ENCODE measurements around the gene ZBTB9. TPM values are rescaled to one million over a fixed set of nuclear protein-coding genes. Genes with fewer than 3 reads are reported as not detected.
"Not testable (repeated sequence)": the region's sequence is repeated elsewhere in the genome, so short reads cannot be mapped to it uniquely, and the experiment has no call there.

The ZBTB9 gene
- total RNA-seq, 1 donor from 2014 or later, result 5.2 TPM

DNA sequence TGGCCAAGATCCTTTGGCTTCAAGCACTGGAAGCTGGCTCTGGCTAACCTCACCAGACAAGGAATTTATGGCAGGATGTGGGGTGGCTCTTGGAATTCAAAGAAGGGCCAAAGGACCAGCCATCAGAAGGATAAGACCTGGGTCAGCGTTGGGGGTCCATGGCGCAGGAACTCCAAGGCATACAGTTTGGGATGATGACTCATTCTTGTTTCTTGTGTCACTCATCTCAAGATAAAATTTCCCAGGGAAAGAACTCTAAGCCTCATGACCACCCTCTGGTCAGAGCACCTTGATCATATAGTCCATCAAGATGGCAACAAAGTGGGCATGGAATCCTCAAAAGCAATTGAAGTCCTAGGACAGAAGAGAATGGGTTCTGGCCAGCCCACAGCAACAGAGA lies 4.8 kb downstream of the ZBTB9 start:
- no peak for DNase-seq (ENCODE audit: low read depth)

DNA sequence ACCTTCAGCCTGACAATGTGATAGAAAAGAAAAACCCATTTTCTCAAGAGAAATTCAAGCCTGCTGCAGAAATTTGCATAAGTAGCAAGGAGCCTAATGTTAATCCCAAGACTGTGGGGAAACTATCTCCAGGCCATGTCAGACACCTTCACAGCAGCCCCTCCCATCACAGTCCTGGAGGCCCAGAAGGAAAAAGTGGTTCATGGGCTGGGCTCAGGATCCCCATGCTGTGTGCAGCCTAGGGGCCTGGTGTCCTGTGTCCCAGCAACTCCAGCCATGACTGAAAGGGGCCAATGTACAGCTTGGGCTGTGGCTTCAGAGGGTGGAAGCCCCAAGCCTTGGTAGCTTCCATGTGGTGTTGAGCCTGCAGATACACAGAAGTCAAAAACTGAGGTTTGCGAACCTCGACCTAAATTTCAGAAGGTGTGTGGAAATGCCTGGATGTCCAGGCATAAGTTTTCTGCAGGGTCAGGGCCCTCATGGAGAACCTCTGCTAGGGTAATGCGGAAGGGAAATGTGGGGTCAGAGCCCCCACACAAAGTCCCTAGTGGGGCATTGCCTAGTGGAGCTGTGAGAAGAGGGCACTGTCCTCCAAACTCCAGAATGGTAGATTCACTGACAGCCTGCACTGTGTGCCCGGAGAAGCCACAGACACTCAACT lies 11.8 kb downstream of the ZBTB9 start:
- no peak for DNase-seq (ENCODE audit: low read depth)

DNA sequence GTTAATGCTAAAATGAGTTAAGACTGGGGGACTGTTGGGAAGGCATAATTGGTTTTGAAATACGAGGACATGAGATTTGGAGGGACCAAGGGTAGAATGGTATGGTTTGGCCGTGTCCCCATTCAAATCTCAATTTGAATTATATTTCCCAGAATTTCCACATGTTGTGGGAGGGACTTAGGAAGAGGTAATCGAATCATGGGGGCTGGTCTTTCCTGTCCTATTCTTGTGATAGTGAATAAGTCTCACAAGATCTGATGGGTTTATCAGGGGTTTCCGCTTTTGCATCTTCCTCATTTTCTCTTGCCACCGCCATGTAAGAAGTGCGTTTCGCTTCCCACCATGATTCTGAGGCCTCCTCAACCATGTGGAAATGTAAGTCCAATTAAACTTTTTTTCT lies 12.7 kb downstream of the ZBTB9 start:
- DNase-seq (ENCODE audit: low read depth), result no peak

DNA sequence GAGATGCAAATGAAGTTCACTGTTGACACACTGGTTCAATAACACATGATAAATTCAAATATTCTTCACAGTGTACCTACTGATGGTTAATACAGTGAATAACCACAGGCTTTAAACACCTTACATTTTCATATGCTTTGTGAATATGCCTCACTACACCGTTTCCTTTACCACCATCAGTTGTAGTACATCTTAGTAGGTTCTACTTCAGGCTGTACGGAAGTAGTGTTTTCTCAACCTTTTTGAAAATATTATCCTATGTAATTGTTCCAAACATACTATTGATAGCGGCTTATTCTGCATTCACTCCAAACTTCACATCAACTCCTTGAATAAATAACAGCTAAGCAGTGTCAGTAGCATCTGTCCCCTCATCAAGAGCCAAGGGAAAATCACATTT lies 15.3 kb downstream of the ZBTB9 start:
- no peak for DNase-seq (ENCODE audit: low read depth)

DNA sequence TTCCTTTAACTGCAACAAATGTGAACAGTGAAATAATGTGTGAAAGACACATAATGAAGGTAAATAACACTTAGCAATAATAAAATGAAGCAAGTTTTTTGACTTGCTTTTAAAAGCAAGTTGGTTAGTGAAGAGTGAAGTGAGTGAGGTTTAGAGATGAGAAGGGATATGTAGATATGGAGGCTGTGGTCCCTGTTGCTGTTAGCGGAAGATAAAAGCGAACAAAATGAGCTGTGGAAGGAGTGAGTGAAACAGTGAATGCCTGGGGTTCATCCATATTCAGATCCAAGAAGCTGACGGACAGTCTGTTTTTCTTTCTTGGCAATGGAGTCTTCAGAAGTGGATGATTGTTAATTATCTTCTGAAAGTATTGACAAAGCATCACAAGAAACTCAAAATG lies 23.5 kb downstream of the ZBTB9 start:
- no peak for DNase-seq (ENCODE audit: low read depth)

DNA sequence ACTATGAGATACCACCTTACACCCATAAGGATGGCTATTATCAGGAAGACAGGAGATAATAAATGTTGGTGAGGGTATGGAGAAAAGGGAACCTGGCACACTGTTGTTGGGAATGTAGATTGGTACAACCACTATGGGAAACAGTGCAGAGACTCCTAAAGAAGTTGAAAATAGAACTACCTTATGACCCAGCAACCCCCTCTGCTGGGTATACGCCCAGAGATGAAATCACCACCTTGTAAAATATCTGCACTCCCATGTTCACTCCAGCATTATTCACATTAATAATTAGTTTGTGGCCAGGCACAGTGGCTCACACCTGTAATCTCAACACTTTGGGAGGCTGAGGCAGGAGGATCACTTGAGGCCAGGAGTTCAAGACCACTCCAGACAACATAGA lies 26.8 kb downstream of the ZBTB9 start:
- no peak for DNase-seq (ENCODE audit: low read depth)

DNA sequence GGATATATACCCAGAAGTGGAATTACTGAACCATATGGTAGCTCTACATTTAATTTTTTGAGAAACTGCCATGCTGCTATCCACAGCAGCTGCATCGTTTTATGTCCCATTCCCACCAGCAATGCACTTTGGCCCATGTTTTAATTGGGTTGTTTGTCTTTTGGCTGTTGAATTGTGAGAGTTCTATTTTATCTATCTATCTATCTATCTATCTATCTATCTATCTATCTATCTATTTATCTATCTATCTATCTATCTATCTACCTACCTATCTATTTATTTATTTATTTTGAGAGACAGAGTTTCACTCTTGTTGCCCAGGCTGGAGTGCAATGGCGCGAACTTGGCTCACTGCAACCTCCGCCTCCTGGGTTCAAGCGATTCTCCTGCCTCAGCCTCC lies 28.2 kb downstream of the ZBTB9 start:
- not testable (repeated sequence) for DNase-seq (ENCODE audit: low read depth)

DNA sequence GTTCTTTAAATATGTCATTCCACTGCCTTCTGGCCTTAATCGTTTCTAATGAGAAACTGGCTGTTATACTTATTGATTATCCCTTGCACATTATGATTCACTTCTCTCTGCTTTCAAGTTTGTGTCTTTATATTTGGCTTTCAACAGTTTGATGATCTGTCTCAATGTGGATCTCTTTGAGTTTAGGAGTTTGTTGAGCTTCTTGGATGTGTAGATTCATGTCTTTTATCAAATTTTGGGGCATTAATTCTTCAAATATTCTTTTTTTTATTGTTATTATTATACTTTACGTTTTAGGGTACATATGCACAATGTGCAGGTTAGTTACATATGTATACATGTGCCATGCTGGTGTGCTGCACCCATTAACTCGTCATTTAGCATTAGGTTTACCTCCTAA lies 29.3 kb downstream of the ZBTB9 start:
- no peak for DNase-seq (ENCODE audit: low read depth)

DNA sequence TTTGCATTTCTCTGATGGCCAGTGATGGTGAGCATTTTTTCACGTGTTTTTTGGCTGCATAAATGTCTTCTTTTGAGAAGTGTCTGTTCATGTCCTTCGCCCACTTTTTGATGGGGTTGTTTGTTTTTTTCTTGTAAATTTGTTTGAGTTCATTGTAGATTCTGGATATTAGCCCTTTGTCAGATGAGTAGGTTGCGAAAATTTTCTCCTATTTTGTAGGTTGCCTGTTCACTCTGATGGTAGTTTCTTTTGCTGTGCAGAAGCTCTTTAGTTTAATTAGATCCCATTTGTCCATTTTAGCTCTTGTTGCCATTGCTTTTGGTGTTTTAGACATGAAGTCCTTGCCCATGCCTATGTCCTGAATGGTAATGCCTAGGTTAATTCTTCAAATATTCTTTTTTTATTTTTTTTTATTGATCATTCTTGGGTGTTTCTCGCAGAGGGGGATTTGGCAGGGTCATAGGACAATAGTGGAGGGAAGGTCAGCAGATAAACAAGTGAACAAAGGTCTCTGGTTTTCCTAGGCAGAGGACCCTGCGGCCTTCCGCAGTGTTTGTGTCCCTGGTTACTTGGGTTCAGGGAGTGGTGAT lies 30.4 kb downstream of the ZBTB9 start:
- not testable (repeated sequence) for DNase-seq (ENCODE audit: low read depth)

DNA sequence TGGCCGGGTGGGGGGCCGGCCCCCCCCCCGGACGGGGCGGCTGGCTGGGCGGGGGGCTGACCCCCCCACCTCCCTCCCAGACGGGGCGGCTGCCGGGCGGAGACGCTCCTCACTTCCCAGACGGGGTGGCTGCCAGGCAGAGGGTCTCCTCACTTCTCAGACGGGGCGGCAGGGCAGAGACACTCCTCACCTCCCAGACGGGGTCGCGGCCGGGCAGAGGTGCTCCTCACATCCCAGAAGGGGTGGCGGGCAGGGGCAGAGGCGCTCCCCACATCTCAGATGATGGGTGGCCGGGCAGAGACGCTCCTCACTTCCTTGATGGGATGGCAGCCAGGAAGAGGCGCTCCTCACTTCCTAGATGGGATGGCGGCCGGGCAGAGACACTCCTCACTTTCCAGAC lies 31.3 kb downstream of the ZBTB9 start:
- not testable (repeated sequence) for DNase-seq (ENCODE audit: low read depth)

DNA sequence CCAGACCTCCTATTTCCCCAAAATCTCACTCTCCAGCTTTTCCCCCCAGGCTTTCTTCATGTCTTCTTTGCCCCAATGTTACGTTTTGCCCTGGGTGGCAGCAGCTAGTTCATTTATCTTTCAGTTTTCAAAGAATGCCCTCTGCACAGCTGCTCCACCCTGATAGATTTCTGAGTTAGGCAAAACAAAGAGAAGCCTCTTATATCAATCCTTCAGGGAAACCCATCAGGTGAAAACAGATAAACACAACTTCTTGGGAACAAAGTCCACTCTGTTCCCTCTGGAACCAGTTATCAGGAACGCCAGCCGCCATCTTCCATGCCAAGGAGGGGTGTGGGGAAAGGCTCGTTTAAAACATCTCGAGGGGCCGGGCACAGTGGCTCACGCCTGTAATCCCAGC lies 34.0 kb downstream of the ZBTB9 start:
- no peak for DNase-seq (ENCODE audit: low read depth)

DNA sequence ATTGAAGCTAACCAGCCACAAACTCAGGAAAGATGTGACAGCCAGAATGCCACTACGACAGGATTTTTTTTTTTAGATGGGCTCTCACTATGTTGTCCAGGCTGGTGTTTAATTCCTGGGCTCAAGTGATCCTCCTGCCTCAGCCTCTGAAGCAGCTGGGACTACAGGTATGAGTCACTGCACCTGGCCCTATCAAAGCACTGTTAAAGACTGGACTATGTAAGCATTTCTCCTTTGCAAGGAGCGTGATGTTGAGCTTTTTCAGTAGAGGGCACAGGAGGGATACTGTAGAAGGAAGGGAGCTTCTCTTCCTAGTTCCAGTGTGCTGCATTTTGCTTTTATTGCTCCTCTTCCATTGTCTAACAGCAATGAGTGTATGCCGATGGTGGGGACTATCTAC lies 35.8 kb downstream of the ZBTB9 start:
- DNase-seq (ENCODE audit: low read depth), result peak; percentile 9

DNA sequence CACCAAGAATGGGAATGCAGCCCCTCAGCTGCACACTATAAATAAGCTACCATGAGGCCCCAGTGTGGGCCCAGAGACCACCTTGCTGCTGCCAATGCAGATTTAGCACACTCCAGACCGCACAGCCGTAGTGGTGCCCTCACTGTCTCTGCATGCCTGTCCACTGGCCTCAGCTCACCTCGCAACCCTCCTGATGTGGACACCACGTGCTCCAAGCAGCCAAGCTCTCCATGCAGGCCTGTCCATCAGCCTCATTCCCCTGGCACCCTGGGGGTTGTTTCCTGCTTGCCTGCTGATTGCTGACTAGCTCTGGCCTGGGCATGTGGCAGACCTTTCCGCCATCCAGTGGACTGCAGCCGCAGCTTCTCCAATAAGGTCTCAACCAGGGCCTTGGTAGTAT lies 36.2 kb downstream of the ZBTB9 start:
- peak; percentile 30 for DNase-seq (ENCODE audit: low read depth)

DNA sequence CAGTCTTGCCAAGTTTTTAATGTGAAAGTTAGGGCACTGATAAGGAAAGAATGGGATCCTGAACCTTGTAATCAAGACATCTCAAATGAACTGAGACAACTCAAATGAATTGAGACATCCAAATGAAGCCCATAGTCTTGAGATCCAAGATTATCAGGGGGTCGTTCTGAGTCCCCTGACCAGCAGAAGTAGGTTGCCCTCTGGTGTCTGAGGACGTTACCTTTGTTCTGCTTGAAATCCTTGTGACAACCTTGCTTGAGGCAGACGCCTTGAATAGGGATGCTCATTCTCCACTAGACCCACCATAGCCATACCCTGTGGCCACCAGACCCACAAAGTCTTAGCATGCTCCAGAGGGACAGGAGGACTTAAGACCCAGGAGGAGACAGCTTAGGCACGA lies 37.7 kb downstream of the ZBTB9 start:
- DNase-seq (ENCODE audit: low read depth), result no peak

DNA sequence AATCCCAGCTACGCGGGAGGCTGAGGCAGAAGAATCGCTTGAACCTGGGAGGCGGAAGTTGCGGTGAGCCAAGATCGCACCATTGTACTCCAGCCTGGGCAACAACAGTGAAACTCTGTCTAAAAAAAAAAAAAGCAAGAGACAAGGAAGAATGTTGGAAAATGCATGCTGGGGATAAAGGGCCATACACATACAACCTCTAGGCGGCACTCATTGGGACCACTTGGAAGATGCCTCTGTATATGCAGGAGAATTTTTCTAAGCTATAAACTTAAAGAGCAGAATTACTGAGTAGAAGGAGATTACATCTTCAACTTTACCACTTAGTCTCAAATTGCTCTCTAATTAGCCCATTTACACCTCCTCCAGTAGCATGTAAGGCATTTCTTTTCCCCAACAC lies 42.8 kb downstream of the ZBTB9 start:
- no peak for DNase-seq (ENCODE audit: low read depth)

DNA sequence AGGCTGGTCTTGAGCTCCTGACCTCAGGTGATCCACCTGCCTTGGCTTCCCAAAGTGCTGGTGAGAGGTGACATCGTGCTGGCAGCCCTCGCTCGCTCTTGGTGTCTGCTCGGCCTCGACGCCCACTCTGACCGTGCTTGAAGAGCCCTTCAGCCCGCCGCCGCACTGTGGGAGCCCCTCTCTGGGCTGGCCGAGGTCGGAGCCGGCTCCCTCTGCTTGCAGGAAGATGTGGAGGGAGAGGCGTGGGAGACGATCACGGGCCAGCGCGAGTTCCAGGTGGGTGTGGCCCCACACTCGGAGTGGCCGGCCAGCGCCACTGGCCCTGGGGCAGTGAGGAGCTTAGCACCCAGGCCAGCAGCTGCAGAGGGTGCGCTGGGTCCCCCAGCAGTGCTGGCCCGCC lies 48.1 kb downstream of the ZBTB9 start:
- DNase-seq (ENCODE audit: low read depth), result no peak

DNA sequence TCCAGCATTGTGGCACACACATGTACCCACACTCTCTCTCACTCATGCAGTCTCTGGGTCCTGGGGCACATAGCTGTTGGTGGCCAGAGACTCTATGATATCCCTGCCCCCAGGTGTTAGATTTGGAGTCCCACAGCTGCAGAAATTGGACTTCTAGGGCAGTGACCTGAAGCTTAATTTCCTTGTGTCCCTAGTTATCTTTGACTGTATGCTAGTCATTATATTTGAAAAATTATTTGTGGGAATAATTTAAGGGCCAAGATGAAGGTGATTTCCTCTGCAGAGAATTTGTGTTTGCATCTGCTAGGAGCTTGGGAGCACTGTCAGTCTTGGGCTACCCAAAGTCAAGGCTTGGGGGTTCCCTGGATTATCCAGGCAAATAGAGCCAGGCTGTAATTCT lies 50.1 kb downstream of the ZBTB9 start:
- no peak for DNase-seq (ENCODE audit: low read depth)

DNA sequence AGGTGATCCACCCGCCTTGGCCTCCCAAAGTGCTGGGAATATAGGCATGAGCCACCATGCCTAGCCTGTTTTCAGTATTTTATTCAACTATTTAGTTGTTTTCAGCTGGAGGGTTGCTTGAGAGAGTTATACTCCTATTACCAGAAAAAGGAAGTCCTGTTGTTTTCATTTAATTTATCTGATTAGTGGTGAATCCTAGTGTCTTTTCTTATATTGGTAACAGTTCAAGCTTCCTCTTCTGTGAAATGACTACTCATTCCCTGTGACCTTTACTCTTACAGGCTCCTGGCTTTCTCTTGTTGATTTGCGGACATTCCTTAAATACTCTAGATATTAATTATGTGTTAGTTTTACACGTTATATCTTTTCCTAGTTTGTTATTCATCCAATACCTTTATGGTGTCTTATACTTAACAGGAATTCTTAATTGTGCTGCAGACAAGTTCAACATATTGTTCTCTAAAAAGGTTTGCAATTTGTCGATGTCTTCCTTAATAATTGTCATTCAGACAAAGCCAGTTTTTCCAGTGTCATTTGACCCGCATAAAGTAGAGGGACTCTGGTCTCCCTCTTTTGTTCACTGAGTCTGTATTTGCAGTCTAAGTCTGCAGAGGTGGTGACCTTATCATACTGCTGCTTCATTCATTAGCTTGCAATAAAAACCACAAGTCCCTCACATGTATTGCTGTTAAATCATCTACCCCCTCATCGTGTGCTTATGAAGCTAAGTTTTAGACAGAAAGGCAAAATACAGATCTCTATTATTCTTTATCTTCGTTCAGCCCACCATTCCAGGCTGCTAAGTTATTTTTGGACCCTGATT lies 51.4 kb downstream of the ZBTB9 start:
- no peak for DNase-seq (ENCODE audit: low read depth)

Measured in myocyte (in vitro differentiated cells).